Activated naive CD8-positive, alpha-beta T cell treated with anti-CD3 and anti-CD28 coated beads, Interleukin-2, amount 50 U/mL, for 24 hours (primary cell): ENCODE measurements around the gene DEK.
"Not testable (repeated sequence)": the region's sequence is repeated elsewhere in the genome, so short reads cannot be mapped to it uniquely, and the experiment has no call there.

Experiments
- ATAC-seq: fragments of 150-1000 bp; cut with Tn5 transposase; one replicate; pipeline ENCODE4 v1.10.0; 2021
- DNase-seq: peaks from one replicate; pipeline ENCODE4 v3.0.0; 2021
- H3K27ac Mint-ChIP-seq: one replicate; pipeline ENCODE4 v1.8.0; 2021; ENCODE audit warnings: mild to moderate bottlenecking, mixed read lengths
- H3K27me3 Mint-ChIP-seq: one replicate; pipeline ENCODE4 v1.8.0; 2021; ENCODE audit warnings: mixed read lengths
- H3K36me3 Mint-ChIP-seq: one replicate; pipeline ENCODE4 v1.8.0; 2021; ENCODE audit warnings: low read depth, mixed read lengths
- H3K4me1 Mint-ChIP-seq: one replicate; pipeline ENCODE4 v1.8.0; 2021; ENCODE audit warnings: mixed read lengths
- H3K4me3 Mint-ChIP-seq: one replicate; pipeline ENCODE4 v1.8.0; 2021; ENCODE audit warnings: mild to moderate bottlenecking, moderate library complexity, mixed read lengths
- H3K9me3 Mint-ChIP-seq: one replicate; pipeline ENCODE4 v1.8.0; 2021; ENCODE audit warnings: mixed read lengths

Gene DEK

GRCh38 chr6:18211338-18211737, 53.0 kb downstream of the DEK start:
- no peaks in the 10 kb centered on the region for H3K9me3 Mint-ChIP-seq
- no peaks in the 10 kb centered on the region for H3K27me3 Mint-ChIP-seq
- ATAC-seq (peak; percentile 77), DNase-seq (no peak)
- peaks cover 21% of the 10 kb centered on the region for H3K36me3 Mint-ChIP-seq
- H3K4me3 Mint-ChIP-seq, result no peak overlapping the region
- peaks cover 16% of the 10 kb centered on the region for H3K4me1 Mint-ChIP-seq
- no peak overlapping the region for H3K27ac Mint-ChIP-seq

GRCh38 chr6:18210707-18211106, 53.6 kb downstream of the DEK start:
- no peak overlapping the region for H3K4me3 Mint-ChIP-seq
- peaks cover 18% of the 10 kb centered on the region for H3K36me3 Mint-ChIP-seq
- no peak for DNase-seq
- H3K27me3 Mint-ChIP-seq, result no peaks in the 10 kb centered on the region
- no peaks in the 10 kb centered on the region for H3K9me3 Mint-ChIP-seq
- H3K4me1 Mint-ChIP-seq, result peaks cover 15% of the 10 kb centered on the region
- ATAC-seq, result no peak
- no peak overlapping the region for H3K27ac Mint-ChIP-seq

- no peak for ATAC-seq
- Mint-ChIP-seq H3K4me1 (peaks cover 12% of the 10 kb centered on the region), H3K9me3 (no peaks in the 10 kb centered on the region), H3K27me3 (no peaks in the 10 kb centered on the region), H3K27ac (no peak overlapping the region), H3K36me3 (peaks cover 15% of the 10 kb centered on the region), H3K4me3 (no peak overlapping the region)
- DNase-seq, result no peak
Observed at GRCh38 chr6:18209539-18210197, 54.7 kb downstream of the DEK start.

GRCh38 chr6:18208778-18209177, 55.6 kb downstream of the DEK start:
- not testable (repeated sequence) for DNase-seq, ATAC-seq, H3K27me3 Mint-ChIP-seq, H3K27ac Mint-ChIP-seq, H3K9me3 Mint-ChIP-seq, H3K4me3 Mint-ChIP-seq, H3K4me1 Mint-ChIP-seq
- H3K36me3 Mint-ChIP-seq, result peaks cover 14% of the 10 kb centered on the region

- Mint-ChIP-seq H3K36me3 (peaks cover 14% of the 10 kb centered on the region), H3K4me1 (peaks cover 6% of the 10 kb centered on the region), H3K27ac (no peak overlapping the region), H3K27me3 (no peaks in the 10 kb centered on the region), H3K9me3 (no peaks in the 10 kb centered on the region), H3K4me3 (no peak overlapping the region)
- DNase-seq (no peak), ATAC-seq (no peak)
Observed at GRCh38 chr6:18207949-18208348, 56.4 kb downstream of the DEK start.

- Mint-ChIP-seq H3K36me3 (peaks cover 14% of the 10 kb centered on the region), H3K27ac (no peak overlapping the region)
Observed at GRCh38 chr6:18207438-18207837, 56.9 kb downstream of the DEK start.

GRCh38 chr6:18206591-18206990, 57.7 kb downstream of the DEK start:
- Mint-ChIP-seq H3K36me3 (peaks cover 14% of the 10 kb centered on the region), H3K27me3 (no peaks in the 10 kb centered on the region), H3K4me1 (peaks cover 5% of the 10 kb centered on the region), H3K9me3 (no peaks in the 10 kb centered on the region), H3K4me3 (no peak overlapping the region), H3K27ac (no peak overlapping the region)
- ATAC-seq, result no peak
- no peak for DNase-seq

More at GRCh38 chr6:18207438-18207837, 56.9 kb downstream of the DEK start:
- DNase-seq (no peak), ATAC-seq (no peak)
- Mint-ChIP-seq H3K9me3 (no peaks in the 10 kb centered on the region), H3K4me3 (no peak overlapping the region), H3K4me1 (peaks cover 6% of the 10 kb centered on the region), H3K27me3 (no peaks in the 10 kb centered on the region)

GRCh38 chr6:18204691-18205090, 59.6 kb downstream of the DEK start:
- H3K9me3 Mint-ChIP-seq, result no peaks in the 10 kb centered on the region
- H3K27ac Mint-ChIP-seq, result no peak overlapping the region
- ATAC-seq (no peak), DNase-seq (no peak)
- no peaks in the 10 kb centered on the region for H3K4me1 Mint-ChIP-seq
- no peaks in the 10 kb centered on the region for H3K27me3 Mint-ChIP-seq
- H3K4me3 Mint-ChIP-seq, result no peak overlapping the region
- H3K36me3 Mint-ChIP-seq, result peaks cover 20% of the 10 kb centered on the region

- DNase-seq, result no peak
- no peaks in the 10 kb centered on the region for H3K4me1 Mint-ChIP-seq
- H3K9me3 Mint-ChIP-seq, result no peaks in the 10 kb centered on the region
- no peak overlapping the region for H3K4me3 Mint-ChIP-seq
- ATAC-seq, result no peak
- H3K27ac Mint-ChIP-seq, result no peak overlapping the region
- H3K36me3 Mint-ChIP-seq, result peaks cover 20% of the 10 kb centered on the region
- H3K27me3 Mint-ChIP-seq, result no peaks in the 10 kb centered on the region
Observed at GRCh38 chr6:18203786-18204185, 60.5 kb downstream of the DEK start.

- DNase-seq (no peak), ATAC-seq (no peak)
- Mint-ChIP-seq H3K9me3 (no peaks in the 10 kb centered on the region), H3K27me3 (no peaks in the 10 kb centered on the region), H3K4me3 (no peak overlapping the region), H3K27ac (no peak overlapping the region), H3K36me3 (peaks cover 9% of the 10 kb centered on the region), H3K4me1 (peaks cover 1% of the 10 kb centered on the region)
Observed at GRCh38 chr6:18192026-18192425, 72.3 kb downstream of the DEK start.

- H3K27me3 Mint-ChIP-seq, result no peaks in the 10 kb centered on the region
- ATAC-seq (no peak), DNase-seq (no peak)
- peaks cover 23% of the 10 kb centered on the region for H3K36me3 Mint-ChIP-seq
- H3K4me1 Mint-ChIP-seq, result peaks cover 22% of the 10 kb centered on the region
- no peak overlapping the region for H3K27ac Mint-ChIP-seq
- H3K9me3 Mint-ChIP-seq, result no peaks in the 10 kb centered on the region
- H3K4me3 Mint-ChIP-seq, result no peak overlapping the region
Observed at GRCh38 chr6:18189196-18189595, 75.1 kb downstream of the DEK start.

GRCh38 chr6:18187701-18188100, 76.6 kb downstream of the DEK start:
- DNase-seq (no peak), ATAC-seq (no peak)
- peaks cover 23% of the 10 kb centered on the region for H3K36me3 Mint-ChIP-seq
- no peaks in the 10 kb centered on the region for H3K27me3 Mint-ChIP-seq
- H3K27ac Mint-ChIP-seq, result no peak overlapping the region
- peaks cover 22% of the 10 kb centered on the region for H3K4me1 Mint-ChIP-seq
- H3K9me3 Mint-ChIP-seq, result no peaks in the 10 kb centered on the region
- no peak overlapping the region for H3K4me3 Mint-ChIP-seq

GRCh38 chr6:18186540-18187250, 77.6 kb downstream of the DEK start:
- H3K9me3 Mint-ChIP-seq, result no peaks in the 10 kb centered on the region
- no peak for ATAC-seq
- DNase-seq, result no peak
- no peak overlapping the region for H3K27ac Mint-ChIP-seq
- H3K4me3 Mint-ChIP-seq, result no peak overlapping the region
- peaks cover 24% of the 10 kb centered on the region for H3K36me3 Mint-ChIP-seq
- no peaks in the 10 kb centered on the region for H3K27me3 Mint-ChIP-seq
- peaks cover 22% of the 10 kb centered on the region for H3K4me1 Mint-ChIP-seq

- Mint-ChIP-seq H3K27ac (no peak overlapping the region), H3K36me3 (peaks cover 22% of the 10 kb centered on the region), H3K27me3 (no peaks in the 10 kb centered on the region), H3K4me1 (peaks cover 22% of the 10 kb centered on the region), H3K9me3 (no peaks in the 10 kb centered on the region), H3K4me3 (no peak overlapping the region)
- ATAC-seq (no peak), DNase-seq (no peak)
Observed at GRCh38 chr6:18186033-18186432, 78.3 kb downstream of the DEK start.

GRCh38 chr6:18185624-18186023, 78.7 kb downstream of the DEK start:
- ATAC-seq (no peak), DNase-seq (no peak)
- Mint-ChIP-seq H3K9me3 (no peaks in the 10 kb centered on the region), H3K27ac (no peak overlapping the region), H3K36me3 (peaks cover 26% of the 10 kb centered on the region), H3K4me3 (no peak overlapping the region), H3K27me3 (no peaks in the 10 kb centered on the region), H3K4me1 (peaks cover 22% of the 10 kb centered on the region)
